HL-60 (cell line): ENCODE measurements around the gene CFAP210.

Experiments
- DNase-seq, 2 experiments: peaks; one replicate each; pipeline ENCODE4 v3.0.0-alpha.2; 2010 to 2020; ENCODE audit warnings: low read depth in 1 of 2, low spot score in 1 of 2
- H3K27ac ChIP-seq: fragments of 250-450 bp; sonication (Bioruptor Pico); replicated peaks from 2 replicates; pipeline ENCODE4 v1.5.1; 2020; ENCODE audit warnings: mild to moderate bottlenecking, moderate library complexity
- H3K27me3 ChIP-seq: fragments of 250-450 bp; sonication (Bioruptor Pico); 2 replicates; pipeline ENCODE4 v1.5.1; 2021; ENCODE audit warnings: mild to moderate bottlenecking, moderate library complexity; ENCODE audit not compliant: insufficient read depth, poor library complexity, severe bottlenecking
- H3K4me3 ChIP-seq: replicated peaks from 2 replicates; pipeline ENCODE4 v1.5.1; 2011; ENCODE audit warnings: mild to moderate bottlenecking, control low read depth, low read length; ENCODE audit not compliant: insufficient read depth
- GABPA ChIP-seq: IDR thresholded peaks from 2 replicates; pipeline ENCODE4 v1.6.1; 2012; ENCODE audit warnings: low read depth
- POLR2AphosphoS5 ChIP-seq: IDR thresholded peaks from 2 replicates; pipeline ENCODE4 v1.6.1; 2012; ENCODE audit warnings: low read depth
- SPI1 ChIP-seq: IDR thresholded peaks from 2 replicates; pipeline ENCODE4 v1.6.1; 2012; ENCODE audit warnings: low read depth, mild to moderate bottlenecking, borderline replicate concordance
- TF ChIP-seq, protein P1 (sequence below): IDR thresholded peaks from 2 replicates; pipeline ENCODE4 v1.6.1; 2012; ENCODE audit warnings: low read depth; ENCODE audit not compliant: insufficient replicate concordance
- TF ChIP-seq, protein P2 (sequence below): IDR thresholded peaks from one replicate; pipeline ENCODE4 v1.5.1; 2011; ENCODE audit warnings: low read length, control low read depth, inconsistent platforms; ENCODE audit not compliant: insufficient read depth

The CFAP210 gene

DNA sequence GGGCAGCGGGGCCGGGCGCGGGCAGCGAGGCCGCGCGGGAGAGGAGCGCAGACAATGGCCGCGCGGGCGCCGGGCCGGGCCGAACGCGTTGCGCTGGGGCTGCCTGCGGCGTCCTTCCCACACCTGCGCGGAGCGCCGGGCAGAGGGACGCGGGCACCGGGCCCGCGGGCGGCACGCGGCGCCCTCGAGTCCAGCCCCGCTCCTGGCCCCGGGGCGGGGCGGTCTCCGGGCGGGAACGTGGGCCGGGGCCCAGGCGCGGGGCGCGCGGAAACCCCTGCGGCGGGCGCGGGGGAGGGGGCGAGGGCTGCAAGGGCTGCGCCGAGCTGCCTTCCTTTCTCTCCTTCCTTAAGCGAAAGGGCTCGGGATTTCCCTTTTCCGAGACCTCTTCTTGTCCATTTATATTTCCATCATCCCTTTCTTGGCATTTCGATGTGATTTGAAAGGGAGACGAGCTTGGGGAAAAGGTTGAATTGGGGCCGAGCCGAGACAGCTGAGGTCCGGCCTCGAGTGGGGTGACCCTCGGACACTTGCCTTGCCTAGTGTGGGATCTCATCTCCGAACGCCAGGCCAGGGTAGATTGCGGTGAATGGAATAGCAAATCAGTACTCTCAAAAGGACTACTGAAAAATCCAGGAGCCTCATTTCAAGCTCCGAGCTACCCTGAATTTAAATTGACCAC is 40.1 kb upstream of the CFAP210 start:
- Histone ChIP-seq H3K27ac (no peak overlapping the region), H3K27me3 (no peaks in the 10 kb centered on the region), H3K4me3 (peak overlapping the region; percentile 78)
- DNase-seq = peak in 1 of 2 experiments; percentile 15
- no peak for TF ChIP-seq POLR2AphosphoS5
- TF ChIP-seq, protein P1, sequence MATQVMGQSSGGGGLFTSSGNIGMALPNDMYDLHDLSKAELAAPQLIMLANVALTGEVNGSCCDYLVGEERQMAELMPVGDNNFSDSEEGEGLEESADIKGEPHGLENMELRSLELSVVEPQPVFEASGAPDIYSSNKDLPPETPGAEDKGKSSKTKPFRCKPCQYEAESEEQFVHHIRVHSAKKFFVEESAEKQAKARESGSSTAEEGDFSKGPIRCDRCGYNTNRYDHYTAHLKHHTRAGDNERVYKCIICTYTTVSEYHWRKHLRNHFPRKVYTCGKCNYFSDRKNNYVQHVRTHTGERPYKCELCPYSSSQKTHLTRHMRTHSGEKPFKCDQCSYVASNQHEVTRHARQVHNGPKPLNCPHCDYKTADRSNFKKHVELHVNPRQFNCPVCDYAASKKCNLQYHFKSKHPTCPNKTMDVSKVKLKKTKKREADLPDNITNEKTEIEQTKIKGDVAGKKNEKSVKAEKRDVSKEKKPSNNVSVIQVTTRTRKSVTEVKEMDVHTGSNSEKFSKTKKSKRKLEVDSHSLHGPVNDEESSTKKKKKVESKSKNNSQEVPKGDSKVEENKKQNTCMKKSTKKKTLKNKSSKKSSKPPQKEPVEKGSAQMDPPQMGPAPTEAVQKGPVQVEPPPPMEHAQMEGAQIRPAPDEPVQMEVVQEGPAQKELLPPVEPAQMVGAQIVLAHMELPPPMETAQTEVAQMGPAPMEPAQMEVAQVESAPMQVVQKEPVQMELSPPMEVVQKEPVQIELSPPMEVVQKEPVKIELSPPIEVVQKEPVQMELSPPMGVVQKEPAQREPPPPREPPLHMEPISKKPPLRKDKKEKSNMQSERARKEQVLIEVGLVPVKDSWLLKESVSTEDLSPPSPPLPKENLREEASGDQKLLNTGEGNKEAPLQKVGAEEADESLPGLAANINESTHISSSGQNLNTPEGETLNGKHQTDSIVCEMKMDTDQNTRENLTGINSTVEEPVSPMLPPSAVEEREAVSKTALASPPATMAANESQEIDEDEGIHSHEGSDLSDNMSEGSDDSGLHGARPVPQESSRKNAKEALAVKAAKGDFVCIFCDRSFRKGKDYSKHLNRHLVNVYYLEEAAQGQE = peak; percentile 1

DNA sequence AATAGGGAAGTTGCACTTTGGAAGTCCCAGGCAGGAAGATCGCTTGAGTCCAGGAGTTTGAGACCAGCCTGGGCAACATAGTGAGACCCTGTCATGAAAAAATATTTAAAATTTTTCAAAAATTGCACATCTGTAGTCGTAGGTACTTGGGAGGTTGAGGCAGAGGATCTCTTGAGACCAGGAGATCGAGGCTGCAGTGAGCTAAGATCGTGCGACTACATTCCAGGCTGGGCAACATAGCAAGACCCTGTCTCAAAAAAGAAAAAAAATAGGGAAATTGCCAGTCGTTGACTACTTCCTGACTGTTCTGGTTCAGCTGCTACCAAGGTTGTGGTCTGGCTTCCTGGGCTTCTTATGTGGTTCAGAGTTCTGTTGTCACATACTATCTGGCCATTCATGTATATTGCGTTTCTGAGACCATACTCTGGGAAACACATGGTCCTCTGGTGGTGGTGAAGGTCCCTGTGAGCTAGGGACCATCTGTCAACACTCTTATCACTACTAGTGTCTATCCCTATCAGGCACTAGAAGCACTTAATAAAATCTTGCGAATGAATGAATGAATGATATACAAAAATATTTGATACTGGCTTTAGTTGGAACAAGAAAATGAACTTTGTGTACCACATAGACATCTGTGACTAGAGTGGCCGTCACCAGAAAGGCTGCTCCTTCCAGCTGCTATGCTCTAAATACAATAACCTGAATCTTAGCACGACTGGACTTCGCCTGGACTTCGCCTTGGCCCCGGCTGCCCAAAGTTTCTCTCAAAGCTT is 38.6 kb upstream of the CFAP210 start:
- Histone ChIP-seq H3K27me3 (no peaks in the 10 kb centered on the region), H3K27ac (no peak overlapping the region; the same call in 1 of the 2 replicates), H3K4me3 (peak overlapping the region; percentile 78)
- peak in 1 of 2 experiments; percentile 49 for DNase-seq
- TF ChIP-seq, protein P2, sequence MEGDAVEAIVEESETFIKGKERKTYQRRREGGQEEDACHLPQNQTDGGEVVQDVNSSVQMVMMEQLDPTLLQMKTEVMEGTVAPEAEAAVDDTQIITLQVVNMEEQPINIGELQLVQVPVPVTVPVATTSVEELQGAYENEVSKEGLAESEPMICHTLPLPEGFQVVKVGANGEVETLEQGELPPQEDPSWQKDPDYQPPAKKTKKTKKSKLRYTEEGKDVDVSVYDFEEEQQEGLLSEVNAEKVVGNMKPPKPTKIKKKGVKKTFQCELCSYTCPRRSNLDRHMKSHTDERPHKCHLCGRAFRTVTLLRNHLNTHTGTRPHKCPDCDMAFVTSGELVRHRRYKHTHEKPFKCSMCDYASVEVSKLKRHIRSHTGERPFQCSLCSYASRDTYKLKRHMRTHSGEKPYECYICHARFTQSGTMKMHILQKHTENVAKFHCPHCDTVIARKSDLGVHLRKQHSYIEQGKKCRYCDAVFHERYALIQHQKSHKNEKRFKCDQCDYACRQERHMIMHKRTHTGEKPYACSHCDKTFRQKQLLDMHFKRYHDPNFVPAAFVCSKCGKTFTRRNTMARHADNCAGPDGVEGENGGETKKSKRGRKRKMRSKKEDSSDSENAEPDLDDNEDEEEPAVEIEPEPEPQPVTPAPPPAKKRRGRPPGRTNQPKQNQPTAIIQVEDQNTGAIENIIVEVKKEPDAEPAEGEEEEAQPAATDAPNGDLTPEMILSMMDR = no peak
- TF ChIP-seq SPI1 = no peak; the same call in 1 of the 2 replicates
- TF ChIP-seq, protein P1 = no peak
- no peak for TF ChIP-seq GABPA
- no peak; the same call in 1 of the 2 replicates for TF ChIP-seq POLR2AphosphoS5

DNA sequence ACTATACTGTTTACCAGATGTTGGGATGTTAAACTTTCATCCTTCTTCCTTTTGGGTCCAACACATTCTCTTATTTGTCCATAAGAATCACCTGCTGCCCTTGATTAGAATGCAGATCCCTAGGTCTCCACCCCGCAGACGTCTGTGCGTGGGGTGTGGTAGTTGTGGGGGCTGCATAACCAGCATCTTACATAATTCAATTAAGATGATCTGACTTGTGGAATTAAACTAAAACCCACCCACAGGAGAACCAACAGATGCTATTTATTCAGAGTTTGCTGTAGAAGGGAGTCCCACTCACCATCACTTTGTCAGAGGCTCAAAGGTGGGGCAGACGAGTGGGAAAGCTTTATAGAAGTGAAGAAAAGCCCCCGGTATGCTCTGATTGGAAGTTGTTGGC is 37.9 kb upstream of the CFAP210 start:
- no peak for TF ChIP-seq POLR2AphosphoS5
- no peak for TF ChIP-seq SPI1
- TF ChIP-seq GABPA = no peak
- TF ChIP-seq, protein P2 = no peak
- Histone ChIP-seq H3K27me3 (no peaks in the 10 kb centered on the region), H3K4me3 (no peak overlapping the region), H3K27ac (no peak overlapping the region)
- no peak for DNase-seq

DNA sequence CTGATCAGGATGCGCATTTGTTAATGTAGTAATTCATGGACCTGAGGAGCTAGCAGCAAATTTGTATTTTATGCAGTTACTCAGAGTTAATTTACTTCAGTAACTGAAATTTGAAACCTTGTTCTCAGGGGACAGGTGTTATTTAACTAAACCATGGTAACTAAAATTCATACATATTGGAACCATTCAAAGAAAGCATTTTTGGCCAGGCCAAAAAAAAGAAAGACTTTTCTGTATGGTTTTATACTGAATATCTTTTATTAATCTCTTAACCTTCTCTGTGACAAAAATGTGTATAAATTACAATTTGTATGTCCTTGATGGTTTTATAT is 35.0 kb upstream of the CFAP210 start:
- no peak for TF ChIP-seq GABPA
- no peak for TF ChIP-seq SPI1
- TF ChIP-seq, protein P2 = no peak
- TF ChIP-seq, protein P1 = no peak
- no peak for TF ChIP-seq POLR2AphosphoS5
- no peak for DNase-seq
- no peak overlapping the region for H3K4me3 ChIP-seq
- H3K27ac ChIP-seq = no peak overlapping the region
- H3K27me3 ChIP-seq = no peaks in the 10 kb centered on the region
